BJ (cell line): ENCODE results near the gene CEACAM8. TPM values are rescaled to one million over a fixed set of nuclear protein-coding genes. Genes with fewer than 3 reads are reported as not detected.

Source experiments
- CTCF ChIA-PET: fragments of 350-600 bp; formaldehyde crosslinking; extraction: SDS; loops from one replicate; lab custom pipeline; 2021; ENCODE audit warnings: antibody characterized with exemption, inconsistent platforms; lab: Yijun Ruan, JAX
- POLR2A ChIA-PET: fragments of 300-600 bp; sonication (Branson Sonifier 250); formaldehyde crosslinking; extraction: SDS; loops from one replicate; lab custom pipeline; 2021; ENCODE audit warnings: antibody characterized with exemption; lab: Charles Lee
- DNase-seq: peaks from one replicate; pipeline ENCODE4 v3.0.0-alpha.2; 2011; ENCODE audit warnings: low read depth
- H3K27me3 ChIP-seq: 2 replicates; pipeline ENCODE4 v1.6.0; 2011; ENCODE audit warnings: low read length; ENCODE audit not compliant: control insufficient read depth, insufficient read depth
- H3K36me3 ChIP-seq: 2 replicates; pipeline ENCODE4 v1.5.1; 2011; ENCODE audit warnings: low read length; ENCODE audit not compliant: control insufficient read depth, insufficient read depth
- H3K4me3 ChIP-seq: 2 replicates; pipeline ENCODE4 v1.5.1; 2011; ENCODE audit warnings: low read depth, mild to moderate bottlenecking, control low read depth, low read length
- CTCF ChIP-seq: IDR thresholded peaks from 2 replicates; pipeline ENCODE4 v1.5.1; 2011; ENCODE audit warnings: low read depth, mild to moderate bottlenecking, control low read depth, inconsistent platforms, low read length, moderate library complexity; ENCODE audit not compliant: insufficient read depth
- polyA plus RNA-seq: library from polyadenylated mRNA; depleted of rRNA; stranded (reverse); fragments of >200 nt; gene quantifications from 2 replicates; pipeline ENCODE4 v1.2.3, GENCODE V29; 2011

The CEACAM8 gene
- polyA plus RNA-seq, 1 experiment = not detected

GRCh38 chr19:42606660-42607351 is 12.1 kb upstream of the CEACAM8 start:
- no peak for DNase-seq
- H3K27me3 ChIP-seq = no peaks in the 10 kb centered on the region
- TF ChIP-seq CTCF = peak; percentile 78
- no peak overlapping the region for H3K4me3 ChIP-seq
- H3K36me3 ChIP-seq = no peaks in the 10 kb centered on the region
- ChIA-PET CTCF (interaction anchor here (0.8 to 3.5 kb wide), 5 partner anchors 11 to 147 kb away, joined by 3 to 19 read pairs (median 4); partner anchors contain the start of gene CEACAM8), POLR2A (no interaction called here)

- ChIA-PET CTCF (interaction anchor here (1.3 to 1.6 kb wide), 2 partner anchors 15 to 40 kb away, joined by 3 to 4 read pairs; no protein-coding TSS in a partner anchor), POLR2A (no interaction called here)
Measured at GRCh38 chr19:42601811-42602443, 7.2 kb upstream of the CEACAM8 start.

GRCh38 chr19:42596391-42597072 is 1.8 kb upstream of the CEACAM8 start:
- TF ChIP-seq CTCF = peak; percentile 95
- Histone ChIP-seq H3K4me3 (no peak overlapping the region), H3K36me3 (no peaks in the 10 kb centered on the region), H3K27me3 (peaks cover 10% of the 10 kb centered on the region)
- POLR2A ChIA-PET = no interaction called here
- DNase-seq = no peak
- CTCF ChIA-PET = interaction anchor here (0.6 to 4.2 kb wide), 32 partner anchors 7 to 158 kb away, joined by 3 to 27 read pairs (median 5); no protein-coding TSS in a partner anchor

More at GRCh38 chr19:42601811-42602443, 7.2 kb upstream of the CEACAM8 start:
- Histone ChIP-seq H3K36me3 (no peaks in the 10 kb centered on the region), H3K27me3 (no peaks in the 10 kb centered on the region), H3K4me3 (no peak overlapping the region)
- no peak for DNase-seq
- TF ChIP-seq CTCF = no peak

GRCh38 chr19:42595550-42596172 is 937 bp upstream of the CEACAM8 start:
- ChIA-PET CTCF (interaction anchor here (0.6 to 4.2 kb wide), 26 partner anchors 8 to 157 kb away, joined by 3 to 27 read pairs (median 6); no protein-coding TSS in a partner anchor), POLR2A (no interaction called here)
- no peak for TF ChIP-seq CTCF

GRCh38 chr19:42589792-42590191 is 4.9 kb downstream of the CEACAM8 start:
- Histone ChIP-seq H3K4me3 (no peak overlapping the region), H3K27me3 (peaks cover 13% of the 10 kb centered on the region), H3K36me3 (no peaks in the 10 kb centered on the region)
- CTCF ChIA-PET = interaction anchor here (1.0 kb wide), 1 partner anchor 7 kb away, joined by 3 read pairs; no protein-coding TSS in a partner anchor
- POLR2A ChIA-PET = no interaction called here
- no peak for TF ChIP-seq CTCF
- DNase-seq = no peak

More at GRCh38 chr19:42595550-42596172, 937 bp upstream of the CEACAM8 start:
- DNase-seq = no peak
- peaks cover 11% of the 10 kb centered on the region for H3K27me3 ChIP-seq
- H3K4me3 ChIP-seq = no peak overlapping the region
- no peaks in the 10 kb centered on the region for H3K36me3 ChIP-seq
